HPDE6-E6E7 (cell line): ENCODE data around the gene GRP.

Experiments used
- DNase-seq: peaks from one replicate; pipeline ENCODE4 v3.0.0; 2011; ENCODE audit warnings: missing footprints; ENCODE audit errors: extremely low spot score

GRP gene

GRCh38 chr18:59267503-59268126, 47.7 kb downstream of the GRP start:
- no peak for DNase-seq

DNA sequence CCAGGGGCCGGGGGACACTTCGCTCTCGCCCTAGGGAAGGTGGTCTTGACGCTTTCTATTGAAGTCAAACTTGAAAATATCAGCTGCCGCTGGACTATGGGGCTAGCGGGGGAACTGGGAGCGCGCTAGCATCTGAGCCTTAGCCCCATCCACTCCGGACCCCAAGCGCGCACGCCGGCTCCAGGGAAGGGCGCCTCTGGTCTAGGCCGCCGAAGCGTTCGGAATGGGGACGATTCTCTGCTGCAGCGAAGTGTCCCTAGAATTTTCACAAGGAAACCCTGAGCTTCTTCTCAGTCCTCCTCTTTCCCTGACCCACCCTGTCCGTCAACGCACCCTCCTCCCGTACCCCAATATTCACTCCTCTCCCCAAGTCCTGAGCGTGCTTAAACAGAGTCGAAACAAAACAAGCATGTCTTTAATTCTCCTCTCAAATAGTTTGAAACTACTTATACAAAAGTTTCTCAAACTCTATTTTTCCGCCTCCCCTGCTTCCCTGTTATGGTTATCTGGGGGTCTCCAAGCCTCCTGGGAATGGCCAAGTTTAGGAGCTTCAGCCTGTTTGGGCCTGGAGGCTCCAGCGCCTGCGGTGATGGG, 48.3 kb downstream of the GRP start:
- DNase-seq, result no peak

DNA sequence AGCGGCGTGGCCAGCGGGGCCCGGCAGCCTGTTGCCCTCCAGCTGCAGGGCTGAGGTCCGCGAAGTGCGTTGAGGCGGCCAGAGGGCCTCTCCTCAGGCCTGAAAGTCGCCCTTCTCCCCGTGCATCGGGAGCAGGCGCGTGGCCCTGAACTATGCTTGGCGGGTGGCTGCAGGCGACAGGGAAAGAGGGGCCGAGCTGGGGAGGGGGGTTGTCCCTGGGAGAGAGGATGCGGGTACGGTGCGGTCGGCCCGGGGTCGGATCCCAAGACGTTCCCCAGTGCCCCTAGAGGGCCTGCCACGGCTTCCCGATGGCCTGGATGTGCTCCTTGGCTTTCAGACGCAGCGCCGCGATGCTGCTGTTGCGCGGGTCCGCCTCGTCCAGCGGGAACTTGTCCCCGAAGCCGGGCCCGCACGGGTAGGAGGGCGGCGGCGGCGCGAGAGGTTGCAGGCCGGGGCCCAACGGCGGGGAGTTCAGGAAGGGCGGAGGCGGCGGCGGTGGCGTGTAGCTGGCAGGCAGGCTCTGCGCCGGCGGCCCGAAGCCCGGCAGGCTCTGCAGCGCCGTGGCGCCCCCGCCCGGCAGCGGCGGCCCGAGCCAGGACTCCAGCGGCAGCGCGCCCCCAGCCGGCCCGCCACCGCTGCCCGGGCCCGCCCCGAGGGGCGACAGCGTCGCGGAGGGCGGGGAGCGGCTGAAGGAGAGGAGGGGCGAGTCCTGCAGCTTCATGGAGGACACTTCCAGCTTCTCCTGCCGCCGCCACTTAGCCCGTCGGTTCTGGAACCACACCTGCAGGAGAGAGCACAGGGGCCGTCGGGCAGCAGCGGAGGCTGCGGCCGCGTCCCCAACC, 49.0 kb downstream of the GRP start:
- DNase-seq, result no peak

GRCh38 chr18:59269563-59270119, 49.7 kb downstream of the GRP start:
- DNase-seq, result no peak

GRCh38 chr18:59270689-59271257, 50.8 kb downstream of the GRP start:
- DNase-seq, result no peak

DNA sequence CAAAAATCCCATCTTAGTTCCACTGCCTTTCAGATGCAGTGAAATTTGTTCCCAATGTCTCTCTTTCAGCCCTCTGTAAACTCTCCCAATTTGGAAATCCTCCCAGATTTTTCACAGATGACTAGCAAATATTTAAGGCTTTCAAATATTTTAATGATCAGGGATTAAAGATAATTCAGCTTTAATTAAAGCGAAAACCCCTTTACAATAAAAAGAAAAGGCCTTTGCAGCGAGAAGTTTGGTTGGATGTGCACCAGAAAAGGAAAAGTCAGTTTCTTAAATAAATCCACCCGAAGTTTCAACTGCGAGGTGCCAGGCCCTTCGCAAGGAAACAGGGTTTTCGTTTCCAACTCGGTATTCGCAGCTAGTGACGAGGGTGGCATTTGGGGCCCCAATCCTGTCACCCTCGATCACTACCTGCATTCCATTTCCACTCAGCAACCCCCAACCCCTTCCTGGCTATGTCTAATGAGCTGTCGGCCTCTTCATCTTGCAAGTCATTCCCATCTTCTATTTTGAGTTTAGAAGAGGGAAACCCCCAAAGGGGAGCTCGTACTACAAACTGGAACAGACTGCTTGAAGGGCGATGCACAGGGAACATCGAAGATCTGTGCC, 51.8 kb downstream of the GRP start:
- DNase-seq, result no peak

DNA sequence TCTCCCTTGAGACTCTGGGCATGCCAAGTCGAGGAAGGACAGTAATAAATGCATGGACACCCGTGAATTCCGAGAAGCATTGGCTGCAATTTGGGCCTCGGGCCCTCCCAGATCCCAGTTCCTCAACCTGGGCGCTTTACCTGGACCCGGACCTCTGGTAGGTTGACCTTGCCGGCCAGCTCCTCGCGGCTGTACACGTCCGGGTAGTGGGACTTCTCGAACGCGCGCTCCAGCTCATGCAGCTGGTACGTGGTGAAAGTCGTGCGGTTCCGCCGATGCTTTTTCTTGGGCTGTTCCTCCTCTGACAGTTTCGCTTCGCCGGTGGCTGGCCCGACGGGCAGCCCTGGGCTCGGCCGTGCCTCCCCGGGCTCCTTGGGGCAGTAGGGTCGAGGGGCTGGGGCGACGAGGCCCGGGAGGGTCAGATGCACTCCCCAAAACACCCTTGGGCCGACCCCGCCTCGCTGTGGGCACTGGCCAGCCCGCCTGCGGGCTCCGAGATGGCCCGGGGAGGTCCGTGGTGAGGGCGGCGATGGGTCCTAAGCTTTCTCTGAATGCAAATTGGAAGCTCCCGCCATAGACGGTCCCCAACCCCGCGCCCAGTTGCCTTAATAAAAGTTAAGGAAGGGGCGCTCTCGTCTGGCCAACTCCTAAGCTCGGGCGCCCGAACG, 52.4 kb downstream of the GRP start:
- no peak for DNase-seq

DNA sequence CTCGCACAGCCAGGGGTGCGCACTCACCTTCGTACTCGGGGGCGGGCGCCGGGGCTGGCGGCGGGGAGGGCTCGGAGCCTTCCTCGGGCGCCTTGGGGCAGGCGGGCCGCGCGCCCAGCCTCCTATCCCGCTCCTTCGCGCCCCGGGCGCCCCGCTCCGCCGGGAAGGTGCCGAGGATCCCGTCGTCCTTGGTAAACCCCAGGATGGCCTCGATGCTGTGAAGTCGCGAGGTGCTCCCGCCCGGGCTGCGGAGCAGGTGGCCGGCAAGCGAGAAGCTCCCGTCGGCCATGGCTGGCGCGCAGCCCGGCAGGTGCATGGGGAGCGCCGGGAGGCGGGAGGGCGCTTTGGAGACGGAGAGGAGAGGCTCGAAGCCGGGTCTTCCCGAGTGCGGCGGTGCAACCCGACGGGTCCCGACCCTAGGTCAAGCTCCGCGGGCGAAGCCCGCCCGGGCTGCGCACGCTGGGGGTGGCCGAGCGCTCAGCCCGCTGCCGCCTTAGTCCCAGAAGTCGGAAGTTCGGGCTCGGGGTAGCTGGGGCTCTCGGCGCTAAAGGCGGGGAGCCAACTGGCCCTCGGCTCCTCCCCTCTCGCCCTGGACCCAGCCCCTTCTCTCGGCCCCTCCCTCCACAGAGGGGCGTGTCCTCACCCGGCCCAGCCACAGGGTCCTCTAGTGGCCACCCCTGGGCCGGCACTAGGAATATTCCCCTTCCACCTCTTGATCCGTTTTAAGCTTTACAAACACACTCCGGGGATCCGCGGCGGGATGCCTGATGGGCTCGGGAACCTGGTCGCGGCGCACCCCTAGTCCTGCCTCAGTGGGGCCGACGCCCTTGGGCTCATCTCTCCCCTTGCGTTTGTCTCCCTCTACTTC, 53.2 kb downstream of the GRP start, which contains the start of gene RAX:
Gene RAX, minus strand, starts transcription at position 564 of the 868 bp plus-strand sequence. Its CDS starts 248 bp downstream, at position 316.
- no peak for DNase-seq

GRCh38 chr18:59273759-59274532, 54.0 kb downstream of the GRP start:
- no peak for DNase-seq

DNA sequence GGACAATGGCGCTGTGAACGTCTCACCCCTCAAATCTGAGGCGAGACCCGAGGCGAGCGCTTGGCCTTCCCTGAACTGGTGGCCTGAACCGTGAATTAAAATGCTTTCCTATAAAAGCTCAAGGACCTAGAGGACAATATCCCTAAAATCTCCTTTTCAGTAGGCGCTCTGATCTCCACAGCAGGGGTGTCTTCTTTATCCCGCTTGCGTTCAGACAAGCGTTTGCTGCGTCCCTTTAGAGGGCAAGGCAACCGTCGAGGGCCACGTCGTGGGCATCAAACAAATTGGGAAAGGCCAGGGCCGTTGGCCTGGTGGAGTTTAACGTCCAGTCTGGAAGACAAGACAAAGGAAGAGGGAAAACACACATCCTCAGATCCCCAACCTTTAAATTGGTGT, 54.6 kb downstream of the GRP start:
- DNase-seq, result no peak

- DNase-seq, result no peak
Observed at GRCh38 chr18:59275406-59275949, 55.5 kb downstream of the GRP start.

GRCh38 chr18:59276047-59276446, 56.1 kb downstream of the GRP start:
- DNase-seq, result no peak

DNA sequence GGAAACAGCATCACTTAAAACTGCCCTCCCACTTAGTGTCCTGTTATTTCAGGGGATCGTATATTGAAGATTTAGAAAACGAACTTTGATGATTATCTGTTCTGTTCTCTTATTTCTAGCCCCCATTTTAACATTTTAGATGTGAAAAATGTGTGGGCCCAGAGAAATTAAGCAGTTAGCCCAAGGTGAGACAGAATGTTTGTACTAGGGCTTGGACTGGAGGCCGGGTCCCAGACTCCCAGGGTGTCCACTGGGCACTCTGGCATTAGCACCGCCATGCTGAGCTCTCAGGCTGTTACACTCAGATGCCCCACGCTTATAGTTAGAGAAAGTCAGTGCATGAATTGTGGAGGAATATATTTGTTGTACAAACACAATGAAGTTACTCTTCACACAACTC, 58.8 kb downstream of the GRP start:
- DNase-seq, result no peak

DNA sequence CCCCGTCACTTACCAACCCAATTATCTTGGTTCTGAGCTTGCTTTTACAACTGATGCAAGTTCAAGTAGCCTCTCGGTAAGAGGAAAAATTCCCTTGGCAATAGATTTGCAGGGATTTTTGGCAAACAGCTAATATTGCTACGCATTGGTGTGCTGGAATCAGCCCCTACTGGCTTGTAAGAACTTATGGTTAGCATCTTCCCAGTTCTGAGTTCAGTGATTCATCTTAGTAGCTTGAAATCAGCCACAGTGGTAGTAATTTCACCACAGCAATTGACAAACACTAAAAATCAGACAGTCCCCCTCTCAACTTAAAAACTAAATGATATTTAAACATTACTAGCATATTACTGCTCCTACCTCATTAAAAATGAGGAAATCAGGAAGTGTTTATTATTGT, 59.2 kb downstream of the GRP start:
- DNase-seq, result no peak

- no peak for DNase-seq
Observed at GRCh38 chr18:59279722-59280121, 59.8 kb downstream of the GRP start.
